SK-N-SH (cell line): ENCODE results near the gene POLQ. TPM values are rescaled to one million over a fixed set of nuclear protein-coding genes. Genes with fewer than 3 reads are reported as not detected.

Experiments used
- CTCF ChIA-PET: fragments of 300-600, 350-600 bp; formaldehyde crosslinking; extraction: SDS; loops from one replicate; lab custom pipeline; 2021; lab: Yijun Ruan, JAX
- POLR2A ChIA-PET: fragments of 350-600 bp; sonication (Branson Sonifier 250); formaldehyde crosslinking; extraction: SDS; loops from one replicate; lab custom pipeline; 2020; ENCODE audit warnings: antibody characterized with exemption, inconsistent platforms; lab: Yijun Ruan, JAX
- DNase-seq: peaks from one replicate; pipeline ENCODE4 v3.0.0; 2012
- H2AFZ ChIP-seq: fragments of 200-600 bp; sonication (generic); 2 replicates; pipeline ENCODE4 v1.8.1; 2016; ENCODE audit warnings: antibody characterized with exemption, mild to moderate bottlenecking, low read depth
- H3F3A ChIP-seq: fragments of 200-600 bp; sonication (generic); replicated peaks from 2 replicates; pipeline ENCODE3; 2016; ENCODE audit warnings: antibody characterized with exemption, mild to moderate bottlenecking; ENCODE audit not compliant: insufficient read depth
- H3K27ac ChIP-seq, 2 experiments: fragments of 200-500 bp in 1 of 2; fragments of 200-600 bp in 1 of 2; sonication (Bioruptor generic) in 1 of 2; sonication (generic), shearing (Covaris generic) in 1 of 2; 2 replicates each; pipeline versions ENCODE4 v1.5.1 to v1.6.1; 2014 to 2016; ENCODE audit warnings: low read depth in 2 of 2, inconsistent platforms in 1 of 2, low read length in 1 of 2, mild to moderate bottlenecking in 1 of 2, mixed read lengths in 1 of 2
- H3K27me3 ChIP-seq: fragments of 200-600 bp; sonication (generic), shearing (Covaris generic); 2 replicates; pipeline ENCODE4 v1.6.1; 2016; ENCODE audit warnings: mixed run types; ENCODE audit not compliant: insufficient read depth
- H3K36me3 ChIP-seq, 2 experiments: fragments of 200-500 bp in 1 of 2; fragments of 200-600 bp in 1 of 2; sonication (Bioruptor generic) in 1 of 2; sonication (generic) in 1 of 2; replicated peaks in 1 of 2; 2 replicates each; pipeline versions ENCODE3 to v1.5.1; 2014 to 2016; ENCODE audit warnings: low read length in 1 of 2, mild to moderate bottlenecking in 1 of 2; ENCODE audit not compliant: insufficient read depth in 2 of 2, control insufficient read depth in 1 of 2
- H3K4me1 ChIP-seq, 2 experiments: fragments of 200-500 bp in 1 of 2; fragments of 200-600 bp in 1 of 2; sonication (Bioruptor generic) in 1 of 2; sonication (generic), shearing (Covaris generic) in 1 of 2; 2 replicates each; pipeline versions ENCODE4 v1.5.1 to v1.6.1; 2014 to 2016; ENCODE audit warnings: low read depth in 1 of 2, low read length in 1 of 2, mixed run types in 1 of 2; ENCODE audit not compliant: insufficient read depth in 2 of 2, control insufficient read depth in 1 of 2
- H3K4me2 ChIP-seq: fragments of 200-600 bp; sonication (generic), shearing (Covaris generic); 2 replicates; pipeline ENCODE4 v1.6.1; 2017; ENCODE audit warnings: mixed run types
- H3K4me3 ChIP-seq, 2 experiments: fragments of 200-500 bp in 1 of 2; fragments of 200-600 bp in 1 of 2; sonication (Bioruptor generic) in 1 of 2; sonication (generic), shearing (Covaris generic) in 1 of 2; 2 replicates each; pipeline versions ENCODE4 v1.5.1 to v1.8.1; 2014 to 2016; ENCODE audit warnings: low read depth in 2 of 2, inconsistent platforms in 1 of 2, low read length in 1 of 2, mild to moderate bottlenecking in 1 of 2, mixed read lengths in 1 of 2, moderate library complexity in 1 of 2
- H3K79me2 ChIP-seq: fragments of 200-600 bp; sonication (generic); 2 replicates; pipeline ENCODE4 v1.8.1; 2017; ENCODE audit warnings: mild to moderate bottlenecking; ENCODE audit not compliant: insufficient read depth
- H3K9ac ChIP-seq: fragments of 200-600 bp; sonication (generic); 2 replicates; pipeline ENCODE4 v1.6.1; 2017; ENCODE audit warnings: mixed run types
- H3K9me2 ChIP-seq: fragments of 200-600 bp; sonication (generic); 2 replicates; pipeline ENCODE4 v1.6.1; 2017; ENCODE audit warnings: mixed run types
- H3K9me3 ChIP-seq: fragments of 200-600 bp; sonication (generic); 2 replicates; pipeline ENCODE4 v1.6.1; 2017; ENCODE audit warnings: mixed run types, mild to moderate bottlenecking, moderate library complexity
- H4K20me1 ChIP-seq: fragments of 200-600 bp; sonication (generic); 2 replicates; pipeline ENCODE4 v1.6.1; 2017; ENCODE audit warnings: mild to moderate bottlenecking, mixed run types; ENCODE audit not compliant: insufficient read depth
- CHD2 ChIP-seq: fragments of 150-350 bp; IDR thresholded peaks from 2 replicates; pipeline ENCODE4 v1.6.1; 2018; ENCODE audit warnings: low read length; ENCODE audit not compliant: partially characterized antibody
- CTCF ChIP-seq: fragments of 200-600 bp; sonication (generic); IDR thresholded peaks from 2 replicates; pipeline ENCODE4 v1.6.1; 2017; ENCODE audit warnings: antibody characterized with exemption, mild to moderate bottlenecking, moderate library complexity
- ELF1 ChIP-seq: IDR thresholded peaks from 2 replicates; pipeline ENCODE4 v1.4.0; 2012
- GABPA ChIP-seq: IDR thresholded peaks from 2 replicates; pipeline ENCODE4 v1.4.0; 2012; ENCODE audit warnings: low read depth, mild to moderate bottlenecking
- GATA2 ChIP-seq: sonication (generic); formaldehyde crosslinking; IDR thresholded peaks from 2 replicates; pipeline ENCODE4 v1.5.0; 2020; ENCODE audit warnings: mild to moderate bottlenecking, missing genetic modification reagents
- JUND ChIP-seq: IDR thresholded peaks from 2 replicates; pipeline ENCODE4 v1.4.0; 2012
- MEF2A ChIP-seq: IDR thresholded peaks from 2 replicates; pipeline ENCODE4 v1.4.0; 2012; ENCODE audit warnings: low read depth, borderline replicate concordance
- MXI1 ChIP-seq: IDR thresholded peaks from 2 replicates; pipeline ENCODE4 v1.6.1; 2012; ENCODE audit warnings: mild to moderate bottlenecking, low read depth, low read length, improper control_type of control experiment
- POLR2AphosphoS5 ChIP-seq: IDR thresholded peaks from 2 replicates; pipeline ENCODE4 v1.6.1; 2012; ENCODE audit warnings: low read depth, low read length
- RAD21 ChIP-seq: IDR thresholded peaks from 2 replicates; pipeline ENCODE4 v1.6.1; 2012; ENCODE audit warnings: mild to moderate bottlenecking, low read length
- RFX5 ChIP-seq: IDR thresholded peaks from 2 replicates; pipeline ENCODE4 v1.6.1; 2012; ENCODE audit warnings: mild to moderate bottlenecking, improper control_type of control experiment, low read length
- RXRA ChIP-seq: IDR thresholded peaks from 2 replicates; pipeline ENCODE4 v1.4.0; 2012; ENCODE audit warnings: low read depth, mild to moderate bottlenecking, borderline replicate concordance
- SIN3A ChIP-seq: IDR thresholded peaks from 2 replicates; pipeline ENCODE4 v1.6.1; 2012; ENCODE audit warnings: low read depth, mild to moderate bottlenecking, low read length, moderate library complexity, borderline replicate concordance
- SMC3 ChIP-seq: IDR thresholded peaks from 2 replicates; pipeline ENCODE4 v1.6.1; 2012; ENCODE audit warnings: low read depth, low read length, improper control_type of control experiment
- TAF1 ChIP-seq: IDR thresholded peaks from 2 replicates; pipeline ENCODE4 v1.6.1; 2012; ENCODE audit warnings: low read depth, mild to moderate bottlenecking, low read length, moderate library complexity, borderline replicate concordance
- TCF12 ChIP-seq: IDR thresholded peaks from 2 replicates; pipeline ENCODE4 v1.4.0; 2012
- YY1 ChIP-seq: IDR thresholded peaks from 2 replicates; pipeline ENCODE4 v1.4.0; 2012; ENCODE audit warnings: low read depth, mild to moderate bottlenecking
- WGBS: methylation state at CpG from one replicate; pipeline ENCODE4 v1.1.6; 2017; ENCODE audit warnings: low lambda C conversion rate; 5-methylcytosine and 5-hydroxymethylcytosine counted together
- polyA plus RNA-seq, 3 experiments: library from polyadenylated mRNA; depleted of rRNA; stranded (reverse); fragments of >200 nt; gene quantifications; 2 replicates each; pipeline ENCODE4 v1.2.3, GENCODE V29; 2012
- TF ChIP-seq, protein P1 (sequence below): fragments of 150-350 bp; IDR thresholded peaks from 2 replicates; pipeline ENCODE4 v1.6.1; 2016; ENCODE audit warnings: mild to moderate bottlenecking, low read depth, low read length
- TF ChIP-seq, protein P2 (sequence below): IDR thresholded peaks from 2 replicates; pipeline ENCODE4 v1.6.1; 2012; ENCODE audit warnings: mild to moderate bottlenecking, low read depth, low read length, moderate library complexity
- TF ChIP-seq, protein P3 (sequence below): IDR thresholded peaks from 2 replicates; pipeline ENCODE4; 2012
- TF ChIP-seq, protein P4 (sequence below): IDR thresholded peaks from 2 replicates; pipeline ENCODE4 v1.4.0; 2012; ENCODE audit warnings: low read depth
- TF ChIP-seq, protein P5 (sequence below): IDR thresholded peaks from 2 replicates; pipeline ENCODE4 v1.4.0; 2012; ENCODE audit warnings: low read depth, borderline replicate concordance

POLQ gene
- 1.4 and 2.6 TPM in 2 replicates for polyA plus RNA-seq (2012; rRNA removed)
- polyA plus RNA-seq (2012; cell fraction: cytosol; rRNA removed) = 1.7 TPM in 2 replicates
- 3.0 and 5.8 TPM in 2 replicates for polyA plus RNA-seq (2012; cell fraction: nucleus; rRNA removed)

GRCh38 chr3:121545574-121546455 lies at the start of gene POLQ:
Gene POLQ (minus strand): TSS chr3:121545988. CDS start chr3:121545877, 111 bp downstream.
- Histone ChIP-seq H3K79me2 (peaks cover 34% of the 10 kb centered on the region), H3F3A (peaks cover 13% of the 10 kb centered on the region), H3K27ac (peak within 1 kb of the TSS; percentile 55 to 78), H3K9me2 (no peaks in the 10 kb centered on the region), H4K20me1 (no peaks in the 10 kb centered on the region), H3K4me2 (peak within 1 kb of the TSS; percentile 84), H3K4me1 (peaks cover 0 to 6% of the 10 kb centered on the region in 2 experiments; a peak in 2 of 4 replicates), H3K36me3 (no peaks in the 10 kb centered on the region), H3K9ac (peak within 1 kb of the TSS; percentile 67), H3K9me3 (no peaks in the 10 kb centered on the region), H2AFZ (peak within 1 kb of the TSS; percentile 100), H3K4me3 (peak within 1 kb of the TSS; percentile 73 to 90), H3K27me3 (no peaks in the 10 kb centered on the region)
- ChIA-PET CTCF (interaction anchor here (0.6 to 3.4 kb wide), 18 partner anchors 8 to 1479 kb away, joined by 3 to 28 read pairs (median 4); partner anchors contain the start of genes FAM162A and PARP14), POLR2A (interaction anchor here (0.6 kb wide), 1 partner anchor 1883 kb away, joined by 3 read pairs; no protein-coding TSS in a partner anchor)
- 3% methylated on average over 22 of the region's 42 CpGs for WGBS
- DNase-seq = peak; percentile 92
- TF ChIP-seq SMC3 (no peak), MEF2A (no peak), GABPA (peak; percentile 92), RFX5 (no peak; the same call in 1 of the 2 replicates), RAD21 (no peak), SIN3A (peak; percentile 99), MXI1 (peak; percentile 89), CTCF (no peak), GATA2 (CRISPR knock-in tag) (no peak), CHD2 (peak; percentile 82), TAF1 (peak; percentile 87), RXRA (no peak), POLR2AphosphoS5 (peak; percentile 79; the same call in 1 of the 2 replicates), JUND (no peak), TCF12 (peak; percentile 35; the same call in 1 of the 2 replicates), YY1 (peak; percentile 79), ELF1 (peak; percentile 96)
- TF ChIP-seq, protein P1, sequence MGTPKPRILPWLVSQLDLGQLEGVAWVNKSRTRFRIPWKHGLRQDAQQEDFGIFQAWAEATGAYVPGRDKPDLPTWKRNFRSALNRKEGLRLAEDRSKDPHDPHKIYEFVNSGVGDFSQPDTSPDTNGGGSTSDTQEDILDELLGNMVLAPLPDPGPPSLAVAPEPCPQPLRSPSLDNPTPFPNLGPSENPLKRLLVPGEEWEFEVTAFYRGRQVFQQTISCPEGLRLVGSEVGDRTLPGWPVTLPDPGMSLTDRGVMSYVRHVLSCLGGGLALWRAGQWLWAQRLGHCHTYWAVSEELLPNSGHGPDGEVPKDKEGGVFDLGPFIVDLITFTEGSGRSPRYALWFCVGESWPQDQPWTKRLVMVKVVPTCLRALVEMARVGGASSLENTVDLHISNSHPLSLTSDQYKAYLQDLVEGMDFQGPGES = no peak
- TF ChIP-seq, protein P2, sequence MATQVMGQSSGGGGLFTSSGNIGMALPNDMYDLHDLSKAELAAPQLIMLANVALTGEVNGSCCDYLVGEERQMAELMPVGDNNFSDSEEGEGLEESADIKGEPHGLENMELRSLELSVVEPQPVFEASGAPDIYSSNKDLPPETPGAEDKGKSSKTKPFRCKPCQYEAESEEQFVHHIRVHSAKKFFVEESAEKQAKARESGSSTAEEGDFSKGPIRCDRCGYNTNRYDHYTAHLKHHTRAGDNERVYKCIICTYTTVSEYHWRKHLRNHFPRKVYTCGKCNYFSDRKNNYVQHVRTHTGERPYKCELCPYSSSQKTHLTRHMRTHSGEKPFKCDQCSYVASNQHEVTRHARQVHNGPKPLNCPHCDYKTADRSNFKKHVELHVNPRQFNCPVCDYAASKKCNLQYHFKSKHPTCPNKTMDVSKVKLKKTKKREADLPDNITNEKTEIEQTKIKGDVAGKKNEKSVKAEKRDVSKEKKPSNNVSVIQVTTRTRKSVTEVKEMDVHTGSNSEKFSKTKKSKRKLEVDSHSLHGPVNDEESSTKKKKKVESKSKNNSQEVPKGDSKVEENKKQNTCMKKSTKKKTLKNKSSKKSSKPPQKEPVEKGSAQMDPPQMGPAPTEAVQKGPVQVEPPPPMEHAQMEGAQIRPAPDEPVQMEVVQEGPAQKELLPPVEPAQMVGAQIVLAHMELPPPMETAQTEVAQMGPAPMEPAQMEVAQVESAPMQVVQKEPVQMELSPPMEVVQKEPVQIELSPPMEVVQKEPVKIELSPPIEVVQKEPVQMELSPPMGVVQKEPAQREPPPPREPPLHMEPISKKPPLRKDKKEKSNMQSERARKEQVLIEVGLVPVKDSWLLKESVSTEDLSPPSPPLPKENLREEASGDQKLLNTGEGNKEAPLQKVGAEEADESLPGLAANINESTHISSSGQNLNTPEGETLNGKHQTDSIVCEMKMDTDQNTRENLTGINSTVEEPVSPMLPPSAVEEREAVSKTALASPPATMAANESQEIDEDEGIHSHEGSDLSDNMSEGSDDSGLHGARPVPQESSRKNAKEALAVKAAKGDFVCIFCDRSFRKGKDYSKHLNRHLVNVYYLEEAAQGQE = no peak; the same call in 1 of the 2 replicates
- TF ChIP-seq, protein P3, sequence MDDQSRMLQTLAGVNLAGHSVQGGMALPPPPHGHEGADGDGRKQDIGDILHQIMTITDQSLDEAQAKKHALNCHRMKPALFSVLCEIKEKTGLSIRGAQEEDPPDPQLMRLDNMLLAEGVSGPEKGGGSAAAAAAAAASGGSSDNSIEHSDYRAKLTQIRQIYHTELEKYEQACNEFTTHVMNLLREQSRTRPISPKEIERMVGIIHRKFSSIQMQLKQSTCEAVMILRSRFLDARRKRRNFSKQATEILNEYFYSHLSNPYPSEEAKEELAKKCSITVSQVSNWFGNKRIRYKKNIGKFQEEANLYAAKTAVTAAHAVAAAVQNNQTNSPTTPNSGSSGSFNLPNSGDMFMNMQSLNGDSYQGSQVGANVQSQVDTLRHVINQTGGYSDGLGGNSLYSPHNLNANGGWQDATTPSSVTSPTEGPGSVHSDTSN = peak; percentile 19; the same call in 1 of the 2 replicates
- TF ChIP-seq, protein P4, sequence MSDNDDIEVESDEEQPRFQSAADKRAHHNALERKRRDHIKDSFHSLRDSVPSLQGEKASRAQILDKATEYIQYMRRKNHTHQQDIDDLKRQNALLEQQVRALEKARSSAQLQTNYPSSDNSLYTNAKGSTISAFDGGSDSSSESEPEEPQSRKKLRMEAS = peak; percentile 75
- TF ChIP-seq, protein P5, sequence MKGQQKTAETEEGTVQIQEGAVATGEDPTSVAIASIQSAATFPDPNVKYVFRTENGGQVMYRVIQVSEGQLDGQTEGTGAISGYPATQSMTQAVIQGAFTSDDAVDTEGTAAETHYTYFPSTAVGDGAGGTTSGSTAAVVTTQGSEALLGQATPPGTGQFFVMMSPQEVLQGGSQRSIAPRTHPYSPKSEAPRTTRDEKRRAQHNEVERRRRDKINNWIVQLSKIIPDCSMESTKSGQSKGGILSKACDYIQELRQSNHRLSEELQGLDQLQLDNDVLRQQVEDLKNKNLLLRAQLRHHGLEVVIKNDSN = no peak
